HEK293T (cell line): ENCODE data around the gene PRAME.

Experiments
- ARNT ChIP-seq: fragments of 450-650 bp; IDR thresholded peaks from 2 replicates; pipeline ENCODE4 v1.6.1; 2017; ENCODE audit warnings: mild to moderate bottlenecking
- BHLHE40 ChIP-seq: fragments of 450-650 bp; IDR thresholded peaks from 2 replicates; pipeline ENCODE4 v1.6.1; 2016; ENCODE audit warnings: mild to moderate bottlenecking, moderate library complexity, borderline replicate concordance
- ELF4 ChIP-seq: fragments of 450-650 bp; IDR thresholded peaks from 2 replicates; pipeline ENCODE4 v1.6.1; 2017; ENCODE audit warnings: antibody characterized with exemption
- FOXA1 ChIP-seq: fragments of 450-650 bp; IDR thresholded peaks from 2 replicates; pipeline ENCODE4 v1.6.1; 2016; ENCODE audit warnings: mild to moderate bottlenecking
- FOXK2 ChIP-seq: fragments of 450-650 bp; IDR thresholded peaks from 2 replicates; pipeline ENCODE4 v1.6.1; 2016; ENCODE audit warnings: mild to moderate bottlenecking
- L3MBTL2 ChIP-seq: fragments of 450-650 bp; conservative IDR thresholded peaks from 2 replicates; pipeline ENCODE4 v1.6.1; 2016; ENCODE audit warnings: mild to moderate bottlenecking
- LEF1 ChIP-seq: fragments of 450-650 bp; IDR thresholded peaks from 2 replicates; pipeline ENCODE4 v1.6.1; 2017; ENCODE audit warnings: mild to moderate bottlenecking, borderline replicate concordance
- NFRKB ChIP-seq: fragments of 450-650 bp; IDR thresholded peaks from 2 replicates; pipeline ENCODE4 v1.6.1; 2016; ENCODE audit warnings: mild to moderate bottlenecking, moderate library complexity
- SP1 ChIP-seq: fragments of 450-650 bp; IDR thresholded peaks from 2 replicates; pipeline ENCODE4 v1.6.1; 2017
- ZNF384 ChIP-seq: fragments of 450-650 bp; IDR thresholded peaks from 2 replicates; pipeline ENCODE4 v1.6.1; 2016
- TF ChIP-seq, protein P1 (sequence below): fragments of 450-650 bp; IDR thresholded peaks from 2 replicates; pipeline ENCODE4 v1.6.1; 2016

DNA sequence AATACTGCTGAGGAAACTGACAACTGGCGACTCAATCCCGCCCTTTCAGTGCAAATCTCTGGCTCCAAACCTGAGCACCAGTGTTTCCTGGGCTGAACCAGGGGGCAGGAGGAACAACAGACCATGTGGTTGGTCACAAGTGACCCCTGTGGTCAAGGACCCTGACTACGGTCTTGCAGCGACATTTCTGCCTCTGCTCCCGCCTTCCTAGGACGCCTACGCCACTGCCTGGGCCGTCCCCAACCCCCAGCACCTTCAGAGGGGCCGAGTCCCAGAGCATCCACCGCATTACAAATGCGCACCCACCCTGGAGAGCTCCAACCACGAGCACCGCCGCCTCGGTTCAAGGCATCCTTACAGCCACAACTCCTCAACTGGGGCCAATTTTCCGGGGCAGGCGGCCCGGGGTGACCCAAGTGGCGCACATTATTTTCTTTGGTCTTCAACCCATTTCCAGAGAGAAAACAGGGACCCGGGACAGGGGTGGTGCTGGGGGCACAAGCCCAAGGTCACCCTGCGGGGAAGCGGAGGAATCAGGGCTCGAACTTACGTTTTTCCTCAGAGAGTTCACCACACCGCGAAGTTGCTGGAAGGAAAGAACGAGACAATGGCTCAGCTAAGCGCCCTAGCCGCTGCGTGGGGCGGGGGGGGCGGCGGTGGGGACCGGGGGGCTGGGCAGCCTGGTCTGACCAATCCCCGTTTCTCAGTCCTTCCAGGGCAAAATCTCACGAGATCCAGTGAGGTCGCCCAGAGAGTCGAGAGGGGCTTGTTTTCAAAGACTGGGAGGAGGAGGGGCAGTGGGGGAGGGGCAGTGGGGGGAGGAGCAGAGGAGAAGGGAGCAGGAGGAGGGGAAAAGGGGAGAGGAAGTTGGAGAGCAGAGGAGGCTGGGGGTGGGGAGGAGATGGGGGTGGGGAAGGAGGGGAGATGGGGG is 1.8 kb downstream of the PRAME start:
- no peak for TF ChIP-seq BHLHE40
- no peak for TF ChIP-seq ELF4
- TF ChIP-seq LEF1 = no peak
- TF ChIP-seq, protein P1, sequence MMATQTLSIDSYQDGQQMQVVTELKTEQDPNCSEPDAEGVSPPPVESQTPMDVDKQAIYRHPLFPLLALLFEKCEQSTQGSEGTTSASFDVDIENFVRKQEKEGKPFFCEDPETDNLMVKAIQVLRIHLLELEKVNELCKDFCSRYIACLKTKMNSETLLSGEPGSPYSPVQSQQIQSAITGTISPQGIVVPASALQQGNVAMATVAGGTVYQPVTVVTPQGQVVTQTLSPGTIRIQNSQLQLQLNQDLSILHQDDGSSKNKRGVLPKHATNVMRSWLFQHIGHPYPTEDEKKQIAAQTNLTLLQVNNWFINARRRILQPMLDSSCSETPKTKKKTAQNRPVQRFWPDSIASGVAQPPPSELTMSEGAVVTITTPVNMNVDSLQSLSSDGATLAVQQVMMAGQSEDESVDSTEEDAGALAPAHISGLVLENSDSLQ = no peak
- TF ChIP-seq L3MBTL2 = no peak
- no peak for TF ChIP-seq SP1
- no peak for TF ChIP-seq NFRKB
- TF ChIP-seq FOXA1 = no peak
- no peak for TF ChIP-seq ZNF384
- no peak for TF ChIP-seq ARNT
- TF ChIP-seq FOXK2 = no peak
